Astrocyte of the cerebellum (primary cell): ENCODE measurements around the gene COL19A1.

Experiments
- DNase-seq: peaks from one replicate; pipeline ENCODE4 v3.0.0-alpha.2; 2011; ENCODE audit warnings: low read depth
- H3K4me3 ChIP-seq: 2 replicates; pipeline ENCODE4 v1.5.1; 2011; ENCODE audit warnings: mild to moderate bottlenecking, low read depth, low read length, moderate library complexity
- CTCF ChIP-seq: IDR thresholded peaks from 2 replicates; pipeline ENCODE4 v1.5.1; 2012; ENCODE audit warnings: low read length, low read depth, moderate library complexity, mild to moderate bottlenecking; ENCODE audit errors: missing control alignments
- in situ Hi-C: cut with HindIII; loops from 2 replicates; pipeline ENCODE4 v1.10.0; 2017; ENCODE audit warnings: low sequenced_read_pairs

The COL19A1 gene

GRCh38 chr6:70180183-70180900, 314.0 kb downstream of the COL19A1 start:
- no peak for DNase-seq
- in situ Hi-C loops = no loop called here
- no peak overlapping the region for H3K4me3 ChIP-seq
- TF ChIP-seq CTCF = no peak

GRCh38 chr6:70180901-70181599, 314.7 kb downstream of the COL19A1 start:
- DNase-seq = no peak
- in situ Hi-C loops = no loop called here
- TF ChIP-seq CTCF = no peak
- no peak overlapping the region for H3K4me3 ChIP-seq

DNA sequence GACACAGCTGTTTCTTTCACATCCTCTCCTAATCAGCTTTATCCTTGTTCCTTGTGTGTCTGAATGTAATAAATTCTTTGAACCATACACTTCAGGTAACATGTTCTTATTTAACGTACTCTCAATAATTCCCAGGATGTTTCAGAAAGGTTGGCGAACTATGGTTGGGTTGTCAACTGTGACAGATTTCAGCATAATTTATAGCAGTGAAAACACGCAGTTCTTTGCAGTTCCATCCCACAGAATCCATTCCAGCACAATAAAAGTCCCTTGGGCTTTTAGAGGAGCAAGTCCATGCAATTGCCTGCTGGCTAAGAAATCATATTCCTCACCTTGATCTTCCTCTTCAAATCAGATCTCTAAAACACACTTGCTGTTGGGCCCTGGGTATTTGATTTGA, 317.2 kb downstream of the COL19A1 start:
- no peak for DNase-seq
- H3K4me3 ChIP-seq = no peak overlapping the region
- no peak for TF ChIP-seq CTCF
- in situ Hi-C loops = no loop called here

- no peak overlapping the region for H3K4me3 ChIP-seq
- TF ChIP-seq CTCF = no peak
- DNase-seq = no peak
- in situ Hi-C loops = no loop called here
Measured at GRCh38 chr6:70184723-70185122, 318.4 kb downstream of the COL19A1 start.

DNA sequence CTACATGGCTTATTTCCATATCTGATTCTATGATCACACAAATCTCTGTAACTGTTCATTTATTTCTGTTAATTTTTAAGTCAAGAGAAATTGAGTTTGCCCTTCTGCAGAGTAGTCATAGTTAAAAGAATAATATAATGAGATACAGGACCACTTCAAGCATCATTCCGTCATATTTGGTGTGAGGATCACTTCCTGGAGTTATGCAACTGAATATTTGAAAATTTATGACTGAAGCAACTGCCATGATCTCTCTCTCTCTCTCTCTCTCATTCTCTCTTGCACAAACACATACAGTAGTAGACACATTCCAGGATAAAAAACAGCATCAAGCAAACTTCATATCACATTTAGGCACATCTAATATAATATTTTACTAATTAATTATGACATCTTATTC, 320.1 kb downstream of the COL19A1 start:
- in situ Hi-C loops = no loop called here
- no peak for TF ChIP-seq CTCF
- H3K4me3 ChIP-seq = no peak overlapping the region
- no peak for DNase-seq

DNA sequence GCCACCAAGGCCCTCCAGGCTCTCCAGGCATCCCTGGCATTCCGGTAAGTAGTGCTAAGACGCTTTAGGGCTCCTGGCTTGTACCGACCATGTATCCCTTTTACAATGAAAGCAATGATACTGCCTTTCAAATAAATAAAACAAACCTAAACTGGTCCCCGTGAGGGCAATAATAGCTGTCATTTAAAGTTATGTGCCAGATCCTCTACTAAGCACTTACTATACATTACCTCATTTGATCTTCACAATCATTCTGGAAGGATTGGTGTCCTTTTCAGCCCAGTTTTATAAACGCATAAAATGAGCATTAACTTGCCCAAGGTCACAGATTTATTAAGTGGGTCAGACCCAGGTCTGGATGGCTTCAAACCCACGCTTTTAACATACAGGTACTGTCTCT, 321.8 kb downstream of the COL19A1 start:
- in situ Hi-C loops = no loop called here
- no peak for DNase-seq
- H3K4me3 ChIP-seq = no peak overlapping the region

More for the DNA sequence above, 321.8 kb downstream of the COL19A1 start:
- no peak for TF ChIP-seq CTCF
